ENCODE results near the gene SLC35F2. TPM values are rescaled to one million over a fixed set of nuclear protein-coding genes. Genes with fewer than 3 reads are reported as not detected.
"Not testable (repeated sequence)": the region's sequence is repeated elsewhere in the genome, so short reads cannot be mapped to it uniquely, and the experiment has no call there.

The SLC35F2 gene
- total RNA-seq, 1 donor from 2014 or later, result 3.2 TPM

- no peak for DNase-seq (ENCODE audit: low spot score)
These were observed 67.1 kb downstream of the SLC35F2 start for GRCh38 chr11:107791343-107792048.

GRCh38 chr11:107789767-107790166 is 68.8 kb downstream of the SLC35F2 start:
- DNase-seq (ENCODE audit: low spot score), result no peak

GRCh38 chr11:107787733-107788132 is 70.9 kb downstream of the SLC35F2 start:
- DNase-seq (ENCODE audit: low spot score), result no peak

- DNase-seq (ENCODE audit: low spot score), result no peak
These were observed 73.2 kb downstream of the SLC35F2 start for GRCh38 chr11:107785401-107785800.

- no peak for DNase-seq (ENCODE audit: low spot score)
These were observed 75.5 kb downstream of the SLC35F2 start for GRCh38 chr11:107783121-107783520.

GRCh38 chr11:107780775-107781174 is 77.8 kb downstream of the SLC35F2 start:
- no peak for DNase-seq (ENCODE audit: low spot score)

- DNase-seq (ENCODE audit: low spot score), result no peak
These were observed 78.5 kb downstream of the SLC35F2 start for GRCh38 chr11:107780136-107780535.

GRCh38 chr11:107778839-107779517 is 79.6 kb downstream of the SLC35F2 start:
- no peak for DNase-seq (ENCODE audit: low spot score)

GRCh38 chr11:107777110-107777509 is 81.5 kb downstream of the SLC35F2 start:
- DNase-seq (ENCODE audit: low spot score), result no peak

- DNase-seq (ENCODE audit: low spot score), result no peak
These were observed 82.5 kb downstream of the SLC35F2 start for GRCh38 chr11:107776062-107776461.

GRCh38 chr11:107770551-107770951 is 88.0 kb downstream of the SLC35F2 start:
- no peak for DNase-seq (ENCODE audit: low spot score)

- no peak for DNase-seq (ENCODE audit: low spot score)
These were observed 89.4 kb downstream of the SLC35F2 start for GRCh38 chr11:107769189-107769588.

- DNase-seq (ENCODE audit: low spot score), result not testable (repeated sequence)
These were observed 99.8 kb downstream of the SLC35F2 start for GRCh38 chr11:107758719-107759355.

- DNase-seq (ENCODE audit: low spot score), result no peak
These were observed 100.9 kb downstream of the SLC35F2 start for GRCh38 chr11:107757661-107758060.

GRCh38 chr11:107756553-107756952 is 102.0 kb downstream of the SLC35F2 start:
- no peak for DNase-seq (ENCODE audit: low spot score)

GRCh38 chr11:107752949-107753822 is 105.4 kb downstream of the SLC35F2 start:
- DNase-seq (ENCODE audit: low spot score), result no peak

GRCh38 chr11:107752508-107752907 is 106.1 kb downstream of the SLC35F2 start:
- no peak for DNase-seq (ENCODE audit: low spot score)

- no peak for DNase-seq (ENCODE audit: low spot score)
These were observed 107.5 kb downstream of the SLC35F2 start for GRCh38 chr11:107751082-107751481.

GRCh38 chr11:107750313-107750712 is 108.3 kb downstream of the SLC35F2 start:
- no peak for DNase-seq (ENCODE audit: low spot score)

- no peak for DNase-seq (ENCODE audit: low spot score)
These were observed 111.0 kb downstream of the SLC35F2 start for GRCh38 chr11:107747622-107748021.

GRCh38 chr11:107744736-107745135 is 113.9 kb downstream of the SLC35F2 start:
- no peak for DNase-seq (ENCODE audit: low spot score)
